Suprapubic skin (tissue), 4 donors: ENCODE results near the gene MRPL40. TPM values are rescaled to one million over a fixed set of nuclear protein-coding genes. Genes with fewer than 3 reads are reported as not detected.

Source experiments
- DNase-seq, 2 donors: peaks; one replicate each; pipeline ENCODE4 v3.0.0-alpha.2; 2019; ENCODE audit warnings: low spot score in 2 of 2
- H3K27ac ChIP-seq: fragments of 200-600 bp; sonication (generic); one replicate; pipeline ENCODE4 v1.5.1; 2019
- H3K27me3 ChIP-seq: fragments of 200-600 bp; sonication (generic); one replicate; pipeline ENCODE4 v1.5.1; 2019
- H3K36me3 ChIP-seq: fragments of 200-600 bp; sonication (generic); one replicate; pipeline ENCODE4 v1.5.1; 2019
- H3K4me1 ChIP-seq: fragments of 200-600 bp; sonication (generic); one replicate; pipeline ENCODE4 v1.5.1; 2019
- H3K4me3 ChIP-seq: fragments of 200-600 bp; sonication (generic); one replicate; pipeline ENCODE4 v1.5.1; 2019; ENCODE audit warnings: mild to moderate bottlenecking
- H3K9me3 ChIP-seq: fragments of 200-600 bp; sonication (generic); one replicate; pipeline ENCODE4 v1.5.1; 2019
- CTCF ChIP-seq, 2 donors: fragments of 200-600 bp in 1 of 2; fragments of 450-650 bp in 1 of 2; sonication (generic) in 1 of 2; IDR thresholded peaks; one replicate each; pipeline ENCODE4 v1.5.1; 2016 to 2019; ENCODE audit warnings: antibody characterized with exemption in 2 of 2, mild to moderate bottlenecking in 1 of 2, moderate library complexity in 1 of 2
- EP300 ChIP-seq: sonication (generic); formaldehyde crosslinking; IDR thresholded peaks from one replicate; pipeline ENCODE4 v1.6.1; 2017; ENCODE audit warnings: antibody characterized with exemption
- POLR2A ChIP-seq, 2 donors: fragments of 450-650 bp; IDR thresholded peaks; one replicate each; pipeline ENCODE4 v1.6.1; 2017; ENCODE audit warnings: antibody characterized with exemption in 2 of 2, mild to moderate bottlenecking in 2 of 2, moderate library complexity in 2 of 2
- POLR2AphosphoS5 ChIP-seq, 3 donors: sonication (generic); formaldehyde crosslinking; IDR thresholded peaks; one replicate each; pipeline ENCODE4 v1.6.1; 2017; ENCODE audit warnings: antibody characterized with exemption in 3 of 3
- WGBS: methylation state at CpG from one replicate; pipeline ENCODE4 v1.1.5; 2018; 5-methylcytosine and 5-hydroxymethylcytosine counted together
- total RNA-seq, 4 donors: library from RNA; depleted of rRNA; stranded (reverse); fragments of >200 nt; gene quantifications; one replicate each; pipeline ENCODE4 v1.1.0, GENCODE V29; 2016

Gene MRPL40
- total RNA-seq, result 10 to 100 TPM; 19.1 to 33.9 (median 22.7) TPM

GRCh38 chr22:19432133-19432851 lies at the start of gene MRPL40:
MRPL40 (plus strand) TSS chr22:19432545; CDS start chr22:19432555, 10 bp downstream.
- 0% methylated on average over 19 of the region's 74 CpGs for WGBS
- peak; percentile 95 for DNase-seq
- Histone ChIP-seq H3K4me3 (peak within 1 kb of the TSS; percentile 96), H3K4me1 (peaks cover 30% of the 10 kb centered on the region), H3K27ac (peak within 1 kb of the TSS; percentile 98), H3K36me3 (peaks cover 26% of the 10 kb centered on the region), H3K9me3 (no peaks in the 10 kb centered on the region), H3K27me3 (no peaks in the 10 kb centered on the region)
- TF ChIP-seq EP300, result no peak
- no peak for TF ChIP-seq CTCF (IDR thresholded peaks at IDR 0.05)
- peak; percentile 77 to 93 (median 86) for TF ChIP-seq POLR2AphosphoS5 (IDR thresholded peaks at IDR 0.05)
- peak in 1 of 2 donors; percentile 59 for TF ChIP-seq POLR2A (IDR thresholded peaks at IDR 0.05)

- no peak for DNase-seq
These were observed 49.1 kb upstream of the MRPL40 start for GRCh38 chr22:19383292-19383691.

GRCh38 chr22:19385221-19385906 lies 47.0 kb upstream of the MRPL40 start:
- H3K9me3 ChIP-seq, result no peaks in the 10 kb centered on the region
- no peak overlapping the region for H3K27ac ChIP-seq
- H3K4me1 ChIP-seq, result no peaks in the 10 kb centered on the region
- 94% methylated on average over 10 of the region's 14 CpGs for WGBS
- peaks cover 95% of the 10 kb centered on the region for H3K36me3 ChIP-seq
- TF ChIP-seq EP300, result no peak
- TF ChIP-seq POLR2AphosphoS5 (IDR thresholded peaks at IDR 0.05), result no peak
- TF ChIP-seq CTCF (IDR thresholded peaks at IDR 0.05), result no peak
- TF ChIP-seq POLR2A (IDR thresholded peaks at IDR 0.05), result no peak
- no peak for DNase-seq
- H3K27me3 ChIP-seq, result no peaks in the 10 kb centered on the region
- no peak overlapping the region for H3K4me3 ChIP-seq

More at GRCh38 chr22:19383292-19383691, 49.1 kb upstream of the MRPL40 start:
- Histone ChIP-seq H3K36me3 (peaks cover 78% of the 10 kb centered on the region), H3K4me3 (no peak overlapping the region), H3K27ac (no peak overlapping the region), H3K27me3 (no peaks in the 10 kb centered on the region), H3K4me1 (no peaks in the 10 kb centered on the region), H3K9me3 (no peaks in the 10 kb centered on the region)
- 94% methylated on average over 9 of the region's 9 CpGs for WGBS
- no peak for TF ChIP-seq POLR2A (IDR thresholded peaks at IDR 0.05)
- TF ChIP-seq POLR2AphosphoS5 (IDR thresholded peaks at IDR 0.05), result no peak
- TF ChIP-seq EP300, result no peak
- no peak for TF ChIP-seq CTCF (IDR thresholded peaks at IDR 0.05)

- Histone ChIP-seq H3K36me3 (peaks cover 96% of the 10 kb centered on the region), H3K27me3 (no peaks in the 10 kb centered on the region), H3K9me3 (no peaks in the 10 kb centered on the region), H3K4me3 (no peak overlapping the region), H3K27ac (no peak overlapping the region), H3K4me1 (no peaks in the 10 kb centered on the region)
- TF ChIP-seq POLR2AphosphoS5 (IDR thresholded peaks at IDR 0.05) (no peak), EP300 (no peak), CTCF (IDR thresholded peaks at IDR 0.05) (no peak), POLR2A (IDR thresholded peaks at IDR 0.05) (no peak)
- no peak for DNase-seq
- whole genome bisulfite sequencing, result 100% methylated on average over 2 of the region's 2 CpGs
These were observed 46.1 kb upstream of the MRPL40 start for GRCh38 chr22:19386248-19386647.

GRCh38 chr22:19387038-19387437 lies 45.3 kb upstream of the MRPL40 start:
- Histone ChIP-seq H3K4me3 (no peak overlapping the region), H3K27me3 (no peaks in the 10 kb centered on the region), H3K4me1 (no peaks in the 10 kb centered on the region), H3K9me3 (no peaks in the 10 kb centered on the region), H3K36me3 (peaks cover 97% of the 10 kb centered on the region), H3K27ac (no peak overlapping the region)
- no peak for TF ChIP-seq POLR2AphosphoS5 (IDR thresholded peaks at IDR 0.05)
- no peak for TF ChIP-seq CTCF (IDR thresholded peaks at IDR 0.05)
- no peak for TF ChIP-seq POLR2A (IDR thresholded peaks at IDR 0.05)
- no peak for TF ChIP-seq EP300
- DNase-seq, result peak in 1 of 2 donors; percentile 16
- 71% methylated on average over 2 of the region's 2 CpGs for WGBS
